IPS DF 19.7 (cell line): ENCODE data around the gene GNAL.
"Not testable (repeated sequence)": the region's sequence is repeated elsewhere in the genome, so short reads cannot be mapped to it uniquely, and the experiment has no call there.

ENCODE experiments used
- DNase-seq: peaks from one replicate; pipeline ENCODE4 v3.0.0-alpha.2; 2013; ENCODE audit warnings: low read depth, low spot score

GNAL gene

GRCh38 chr18:11906926-11907874 lies 218.1 kb downstream of the GNAL start:
- no peak for DNase-seq

GRCh38 chr18:11908182-11909060 lies 219.4 kb downstream of the GNAL start, which contains the start of gene MPPE1:
Gene MPPE1, minus strand, starts transcription at chr18:11908317. Its CDS starts 11,053 bp downstream, at chr18:11897264.
- DNase-seq = no peak

GRCh38 chr18:11909061-11909455 lies 220.0 kb downstream of the GNAL start:
- DNase-seq = no peak

GRCh38 chr18:11909591-11910026 lies 220.5 kb downstream of the GNAL start:
- DNase-seq = no peak

GRCh38 chr18:11916880-11917279 lies 227.8 kb downstream of the GNAL start:
- DNase-seq = not testable (repeated sequence)

- not testable (repeated sequence) for DNase-seq
Observed at GRCh38 chr18:11919522-11919921, 230.5 kb downstream of the GNAL start.

- DNase-seq = no peak
Observed at GRCh38 chr18:11923450-11923849, 234.4 kb downstream of the GNAL start.

GRCh38 chr18:11925800-11926481 lies 236.9 kb downstream of the GNAL start:
- no peak for DNase-seq

- DNase-seq = no peak
Observed at GRCh38 chr18:11927497-11927896, 238.4 kb downstream of the GNAL start.

- no peak for DNase-seq
Observed at GRCh38 chr18:11932393-11932792, 243.3 kb downstream of the GNAL start.
